ENCODE results near the gene PLXNA4.

Gene PLXNA4

GRCh38 chr7:132220060-132220459 is 356.2 kb downstream of the PLXNA4 start:
- Histone ChIP-seq H3K27ac (ENCODE audit: low read depth, low read length, poor library complexity, severe bottlenecking) (no peak overlapping the region), H3K36me3 (ENCODE audit: insufficient read depth, low read length) (no peaks in the 10 kb centered on the region), H3K9me2 (ENCODE audit: low read depth, low read length) (no peaks in the 10 kb centered on the region), H3K9ac (ENCODE audit: low read length) (no peak overlapping the region), H3K4me1 (ENCODE audit: insufficient read depth, low read length, severe bottlenecking) (peaks cover 4% of the 10 kb centered on the region), H3K9me3 (ENCODE audit: low read length) (no peaks in the 10 kb centered on the region), H3K79me2 (ENCODE audit: insufficient read depth, low read length) (no peaks in the 10 kb centered on the region), H2AFZ (ENCODE audit: low read length) (no peak overlapping the region), H3K4me2 (ENCODE audit: low read length) (no peak overlapping the region), H3K4me3 (ENCODE audit: low read depth, low read length, poor library complexity, severe bottlenecking) (no peak overlapping the region), H4K20me1 (ENCODE audit: insufficient read depth, low read length) (no peaks in the 10 kb centered on the region), H3F3A (ENCODE audit: insufficient read depth, low read length) (no peaks in the 10 kb centered on the region), H3K27me3 (ENCODE audit: insufficient read depth, low read length) (no peaks in the 10 kb centered on the region; the same call in 1 of the 2 replicates)
- TF ChIP-seq EZH2 (IDR thresholded peaks at IDR 0.05; ENCODE audit: borderline replicate concordance, low read length): no peak
- no peak for TF ChIP-seq CTCF (IDR thresholded peaks at IDR 0.05; ENCODE audit: low read length)

DNA sequence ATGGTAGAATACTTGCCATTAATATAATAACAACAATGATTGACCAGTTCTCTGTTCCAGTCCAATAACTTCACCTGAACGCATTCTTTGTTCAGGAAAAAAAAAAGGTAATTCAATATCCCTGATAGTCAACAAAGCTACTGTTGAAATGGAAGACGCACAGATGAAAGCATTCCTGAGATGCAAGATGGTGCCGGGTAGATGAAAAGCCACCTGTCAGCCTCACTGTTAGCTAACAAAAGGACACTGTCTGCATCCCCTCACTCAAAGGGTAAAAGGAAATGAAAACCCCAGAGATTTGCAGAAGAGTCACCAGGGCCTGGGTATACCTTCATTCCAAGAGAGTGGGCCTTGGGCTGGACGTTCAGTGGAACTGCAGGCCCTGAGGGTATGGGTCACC is 357.4 kb downstream of the PLXNA4 start:
- Histone ChIP-seq H2AFZ (ENCODE audit: low read length) (no peak overlapping the region), H3K9me2 (ENCODE audit: low read depth, low read length) (no peaks in the 10 kb centered on the region), H3K27me3 (ENCODE audit: insufficient read depth, low read length) (no peaks in the 10 kb centered on the region; the same call in 1 of the 2 replicates), H3K4me1 (ENCODE audit: insufficient read depth, low read length, severe bottlenecking) (peaks cover 1% of the 10 kb centered on the region), H4K20me1 (ENCODE audit: insufficient read depth, low read length) (no peaks in the 10 kb centered on the region), H3K9me3 (ENCODE audit: low read length) (no peaks in the 10 kb centered on the region), H3K36me3 (ENCODE audit: insufficient read depth, low read length) (no peaks in the 10 kb centered on the region), H3K4me3 (ENCODE audit: low read depth, low read length, poor library complexity, severe bottlenecking) (no peak overlapping the region), H3K27ac (ENCODE audit: low read depth, low read length, poor library complexity, severe bottlenecking) (no peak overlapping the region), H3K79me2 (ENCODE audit: insufficient read depth, low read length) (no peaks in the 10 kb centered on the region), H3K9ac (ENCODE audit: low read length) (no peak overlapping the region), H3K4me2 (ENCODE audit: low read length) (no peak overlapping the region), H3F3A (ENCODE audit: insufficient read depth, low read length) (no peaks in the 10 kb centered on the region)
- TF ChIP-seq EZH2 (IDR thresholded peaks at IDR 0.05; ENCODE audit: borderline replicate concordance, low read length): no peak

DNA sequence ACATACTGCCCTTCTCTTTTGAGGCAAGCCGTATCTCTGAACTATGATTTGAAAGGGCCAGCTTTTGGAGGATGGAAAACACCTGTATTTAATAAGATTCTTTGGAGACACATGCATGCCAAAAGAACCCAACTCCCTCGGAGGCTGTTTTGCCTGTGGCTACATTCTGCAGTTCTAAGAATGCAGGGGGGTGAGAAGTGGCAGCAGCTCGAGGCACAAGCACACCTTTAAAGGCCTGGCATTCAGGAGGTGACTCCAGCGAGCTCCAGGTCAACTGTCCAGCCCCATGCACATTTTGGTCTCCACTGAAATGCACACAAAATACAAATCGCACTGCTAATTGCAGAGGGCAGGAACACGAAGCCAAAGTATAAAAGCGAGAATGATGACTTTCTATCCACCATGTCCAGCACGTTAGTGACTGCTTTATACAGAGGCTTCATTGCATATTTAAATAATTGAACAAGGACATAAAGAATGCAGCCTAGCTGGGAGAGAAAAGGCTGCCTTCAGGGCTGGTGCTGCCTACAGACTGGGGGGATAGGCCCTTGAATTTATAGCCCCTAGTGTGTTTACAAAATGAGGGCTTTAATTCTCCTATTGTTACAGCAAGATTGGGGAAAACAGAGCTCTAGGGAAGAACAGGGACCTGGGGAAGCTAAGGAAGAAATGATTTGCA is 359.3 kb downstream of the PLXNA4 start:
- no peaks in the 10 kb centered on the region for H3K36me3 ChIP-seq (ENCODE audit: insufficient read depth, low read length)
- H2AFZ ChIP-seq (ENCODE audit: low read length): no peak overlapping the region
- no peak overlapping the region for H3K4me3 ChIP-seq (ENCODE audit: low read depth, low read length, poor library complexity, severe bottlenecking)
- H3K27me3 ChIP-seq (ENCODE audit: insufficient read depth, low read length): no peaks in the 10 kb centered on the region; the same call in 1 of the 2 replicates
- no peaks in the 10 kb centered on the region for H3K4me1 ChIP-seq (ENCODE audit: insufficient read depth, low read length, severe bottlenecking)
- no peaks in the 10 kb centered on the region for H3K79me2 ChIP-seq (ENCODE audit: insufficient read depth, low read length)
- no peaks in the 10 kb centered on the region for H3F3A ChIP-seq (ENCODE audit: insufficient read depth, low read length)
- no peaks in the 10 kb centered on the region for H3K9me3 ChIP-seq (ENCODE audit: low read length)
- no peaks in the 10 kb centered on the region for H3K9me2 ChIP-seq (ENCODE audit: low read depth, low read length)
- no peak overlapping the region for H3K9ac ChIP-seq (ENCODE audit: low read length)
- no peak overlapping the region for H3K27ac ChIP-seq (ENCODE audit: low read depth, low read length, poor library complexity, severe bottlenecking)
- H4K20me1 ChIP-seq (ENCODE audit: insufficient read depth, low read length): no peaks in the 10 kb centered on the region
- TF ChIP-seq CTCF (IDR thresholded peaks at IDR 0.05; ENCODE audit: low read length): no peak
- no peak for TF ChIP-seq EZH2 (IDR thresholded peaks at IDR 0.05; ENCODE audit: borderline replicate concordance, low read length)
- no peak overlapping the region for H3K4me2 ChIP-seq (ENCODE audit: low read length)

DNA sequence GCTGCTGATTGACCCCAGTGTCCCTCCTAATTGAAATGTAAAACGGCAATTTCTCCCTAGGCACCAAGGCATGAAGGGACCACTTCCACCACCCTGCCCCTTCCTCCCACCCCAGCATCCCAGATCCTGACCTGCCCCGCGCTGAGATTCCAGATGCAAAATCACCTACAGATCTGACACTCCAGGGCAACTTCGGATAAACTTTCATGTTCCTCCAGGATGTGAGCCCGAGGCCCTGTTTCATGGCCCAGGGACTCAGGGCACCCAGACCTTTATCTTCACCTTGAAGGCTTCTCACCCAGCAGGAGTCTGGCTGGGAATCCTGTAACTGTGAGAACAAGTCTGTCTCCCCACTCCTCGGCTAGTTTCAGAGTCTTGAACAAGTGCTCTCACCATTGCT is 361.8 kb downstream of the PLXNA4 start:
- H3K79me2 ChIP-seq (ENCODE audit: insufficient read depth, low read length): no peaks in the 10 kb centered on the region
- H4K20me1 ChIP-seq (ENCODE audit: insufficient read depth, low read length): no peaks in the 10 kb centered on the region
- H3K9me2 ChIP-seq (ENCODE audit: low read depth, low read length): no peaks in the 10 kb centered on the region
- H3K9me3 ChIP-seq (ENCODE audit: low read length): no peaks in the 10 kb centered on the region
- no peak overlapping the region for H3K27ac ChIP-seq (ENCODE audit: low read depth, low read length, poor library complexity, severe bottlenecking)
- no peaks in the 10 kb centered on the region for H3K36me3 ChIP-seq (ENCODE audit: insufficient read depth, low read length)
- TF ChIP-seq EZH2 (IDR thresholded peaks at IDR 0.05; ENCODE audit: borderline replicate concordance, low read length): no peak
- TF ChIP-seq CTCF (IDR thresholded peaks at IDR 0.05; ENCODE audit: low read length): no peak
- no peak overlapping the region for H3K4me2 ChIP-seq (ENCODE audit: low read length)
- H3F3A ChIP-seq (ENCODE audit: insufficient read depth, low read length): no peaks in the 10 kb centered on the region
- H2AFZ ChIP-seq (ENCODE audit: low read length): no peak overlapping the region
- no peak overlapping the region for H3K9ac ChIP-seq (ENCODE audit: low read length)
- H3K4me3 ChIP-seq (ENCODE audit: low read depth, low read length, poor library complexity, severe bottlenecking): no peak overlapping the region
- H3K27me3 ChIP-seq (ENCODE audit: insufficient read depth, low read length): no peaks in the 10 kb centered on the region; the same call in 1 of the 2 replicates
- no peaks in the 10 kb centered on the region for H3K4me1 ChIP-seq (ENCODE audit: insufficient read depth, low read length, severe bottlenecking)
